H9 (cell line): ENCODE data around the gene SERPINB10. TPM values are rescaled to one million over a fixed set of nuclear protein-coding genes. Genes with fewer than 3 reads are reported as not detected.

ENCODE experiments used
- DNase-seq: peaks from one replicate; pipeline ENCODE4 v3.0.0-alpha.2; 2017
- H2AFZ ChIP-seq: one replicate; pipeline ENCODE4 v1.6.1; 2013; ENCODE audit warnings: mild to moderate bottlenecking, low read length, control low read depth, moderate library complexity
- H2AK5ac ChIP-seq: 2 replicates; pipeline ENCODE4 v1.6.1; 2013; ENCODE audit warnings: low read length, control low read depth, mixed read lengths; ENCODE audit not compliant: insufficient read length
- H2BK120ac ChIP-seq: one replicate; pipeline ENCODE4 v1.6.1; 2013; ENCODE audit warnings: low read depth, mild to moderate bottlenecking, low read length, control low read depth, inconsistent platforms; ENCODE audit not compliant: poor library complexity, severe bottlenecking
- H2BK12ac ChIP-seq: 2 replicates; pipeline ENCODE4 v1.6.1; 2013; ENCODE audit warnings: low read length, control low read depth, mixed read lengths, low read depth; ENCODE audit not compliant: insufficient read length
- H2BK15ac ChIP-seq: 2 replicates; pipeline ENCODE4 v1.6.1; 2013; ENCODE audit warnings: low read depth, low read length, control low read depth
- H2BK20ac ChIP-seq: one replicate; pipeline ENCODE4 v1.6.1; 2013; ENCODE audit warnings: low read depth, mild to moderate bottlenecking, low read length, control low read depth, inconsistent platforms; ENCODE audit not compliant: poor library complexity, severe bottlenecking
- H2BK5ac ChIP-seq: 2 replicates; pipeline ENCODE4 v1.6.1; 2013; ENCODE audit warnings: low read length, control low read depth, mixed read lengths; ENCODE audit not compliant: insufficient read length
- H3K14ac ChIP-seq: 2 replicates; pipeline ENCODE4 v1.6.1; 2013; ENCODE audit warnings: low read length, control low read depth; ENCODE audit not compliant: insufficient read depth
- H3K18ac ChIP-seq: 2 replicates; pipeline ENCODE4 v1.6.1; 2013; ENCODE audit warnings: low read depth, mild to moderate bottlenecking, mixed read lengths, low read length, control low read depth; ENCODE audit not compliant: insufficient read length
- H3K23ac ChIP-seq: 2 replicates; pipeline ENCODE4 v1.6.1; 2013; ENCODE audit warnings: low read length, control low read depth, mixed read lengths, low read depth; ENCODE audit not compliant: insufficient read length
- H3K23me2 ChIP-seq: 2 replicates; pipeline ENCODE4 v1.6.1; 2013; ENCODE audit warnings: low read depth, mild to moderate bottlenecking, mixed read lengths, low read length, control low read depth; ENCODE audit not compliant: insufficient read length, poor library complexity, severe bottlenecking
- H3K27ac ChIP-seq: 2 replicates; pipeline ENCODE4 v1.5.1; 2013; ENCODE audit warnings: low read length, control low read depth, mixed read lengths, low read depth; ENCODE audit not compliant: insufficient read length
- H3K27me3 ChIP-seq: 2 replicates; pipeline ENCODE4 v1.6.1; 2013; ENCODE audit warnings: low read length, control low read depth, inconsistent platforms; ENCODE audit not compliant: insufficient read depth
- H3K4ac ChIP-seq: 2 replicates; pipeline ENCODE4 v1.6.1; 2013; ENCODE audit warnings: low read depth, mild to moderate bottlenecking, control low read depth, inconsistent platforms, low read length, moderate library complexity
- H3K4me1 ChIP-seq: 2 replicates; pipeline ENCODE4 v1.6.1; 2013; ENCODE audit warnings: low read length, control low read depth, inconsistent platforms; ENCODE audit not compliant: insufficient read depth
- H3K4me2 ChIP-seq: 2 replicates; pipeline ENCODE4 v1.6.1; 2013; ENCODE audit warnings: low read length, control low read depth, mixed read lengths; ENCODE audit not compliant: insufficient read length, insufficient read depth
- H3K56ac ChIP-seq: 2 replicates; pipeline ENCODE4 v1.6.1; 2013; ENCODE audit warnings: low read depth, mild to moderate bottlenecking, mixed read lengths, low read length, control low read depth; ENCODE audit not compliant: insufficient read length
- H3K79me1 ChIP-seq: 2 replicates; pipeline ENCODE4 v1.6.1; 2013; ENCODE audit warnings: low read depth, mild to moderate bottlenecking, moderate library complexity, low read length, control low read depth, inconsistent platforms; ENCODE audit not compliant: insufficient read depth, poor library complexity, severe bottlenecking
- H3K79me2 ChIP-seq: 2 replicates; pipeline ENCODE4 v1.6.1; 2013; ENCODE audit warnings: low read length, control low read depth, inconsistent platforms; ENCODE audit not compliant: insufficient read depth
- H3K9ac ChIP-seq: 2 replicates; pipeline ENCODE4 v1.6.1; 2013; ENCODE audit warnings: low read length, control low read depth, mixed read lengths; ENCODE audit not compliant: insufficient read length; ENCODE audit errors: extremely low read depth
- H3K9me3 ChIP-seq: one replicate; pipeline ENCODE4 v1.6.1; 2013; ENCODE audit warnings: low read depth, low read length, inconsistent platforms; ENCODE audit not compliant: control insufficient read depth
- H3T11ph ChIP-seq: one replicate; pipeline ENCODE4 v1.6.1; 2013; ENCODE audit warnings: mild to moderate bottlenecking, low read length, control low read depth, inconsistent platforms
- H4K20me1 ChIP-seq: one replicate; pipeline ENCODE4 v1.6.1; 2013; ENCODE audit not compliant: control insufficient read depth, insufficient read length, insufficient read depth
- H4K5ac ChIP-seq: 2 replicates; pipeline ENCODE4 v1.6.1; 2013; ENCODE audit warnings: low read depth, mild to moderate bottlenecking, mixed read lengths, low read length, control low read depth; ENCODE audit not compliant: insufficient read length
- H4K8ac ChIP-seq: replicated peaks from 2 replicates; pipeline ENCODE4 v1.6.1; 2013; ENCODE audit warnings: low read length, control low read depth, mixed read lengths, low read depth; ENCODE audit not compliant: insufficient read length
- H4K91ac ChIP-seq: 2 replicates; pipeline ENCODE4 v1.6.1; 2013; ENCODE audit warnings: low read depth, mild to moderate bottlenecking, moderate library complexity, mixed read lengths, low read length, control low read depth; ENCODE audit not compliant: insufficient read length
- H3K27ac Mint-ChIP-seq, 3 experiments: 2 replicates in 2 of 3; 3 replicates in 1 of 3; pipeline ENCODE4 v1.8.0; 2020 to 2021; ENCODE audit warnings: mixed read lengths in 3 of 3, mild to moderate bottlenecking in 1 of 3, moderate library complexity in 1 of 3
- H3K27me3 Mint-ChIP-seq: 2 replicates; pipeline ENCODE4 v1.8.0; 2021; ENCODE audit warnings: low read depth, mild to moderate bottlenecking, moderate library complexity, mixed read lengths
- H3K36me3 Mint-ChIP-seq, 3 experiments: 2 replicates in 2 of 3; 3 replicates in 1 of 3; pipeline ENCODE4 v1.8.0; 2020 to 2021; ENCODE audit warnings: low read depth in 3 of 3, mixed read lengths in 3 of 3; ENCODE audit not compliant: insufficient read depth in 1 of 3
- H3K4me1 Mint-ChIP-seq, 2 experiments: 2 replicates each; pipeline ENCODE4 v1.8.0; 2020; ENCODE audit warnings: mixed read lengths in 2 of 2
- H3K4me3 Mint-ChIP-seq, 2 experiments: 2 replicates in 1 of 2; 3 replicates in 1 of 2; pipeline ENCODE4 v1.8.0; 2020 to 2021; ENCODE audit warnings: mild to moderate bottlenecking in 2 of 2, mixed read lengths in 2 of 2, moderate library complexity in 1 of 2
- H3K9me3 Mint-ChIP-seq, 2 experiments: 2 replicates in 1 of 2; 3 replicates in 1 of 2; pipeline ENCODE4 v1.8.0; 2020; ENCODE audit warnings: mild to moderate bottlenecking in 2 of 2, mixed read lengths in 2 of 2, moderate library complexity in 1 of 2
- WGBS: extraction: QIAGEN DNeasy Blood & Tissue Kit; methylation state at CpG from one replicate; pipeline ENCODE4 v1.1.7; 2013; ENCODE audit warnings: missing lambda C conversion rate, low lambda C conversion rate, mixed read lengths; ENCODE audit not compliant: insufficient read length; ENCODE audit errors: extremely low coverage; 5-methylcytosine and 5-hydroxymethylcytosine counted together
- total RNA-seq: library from RNA; stranded (reverse); gene quantifications from 2 replicates; pipeline ENCODE4 v1.2.1, GENCODE V29; 2021
- TF ChIP-seq, protein P1 (sequence below): fragments of 200-600 bp; sonication (generic); conservative IDR thresholded peaks from 3 replicates; pipeline ENCODE4 v1.8.0; 2021; ENCODE audit warnings: antibody characterized with exemption, mild to moderate bottlenecking

Gene SERPINB10
- total RNA-seq, 1 experiment from 2014 or later = not detected

DNA sequence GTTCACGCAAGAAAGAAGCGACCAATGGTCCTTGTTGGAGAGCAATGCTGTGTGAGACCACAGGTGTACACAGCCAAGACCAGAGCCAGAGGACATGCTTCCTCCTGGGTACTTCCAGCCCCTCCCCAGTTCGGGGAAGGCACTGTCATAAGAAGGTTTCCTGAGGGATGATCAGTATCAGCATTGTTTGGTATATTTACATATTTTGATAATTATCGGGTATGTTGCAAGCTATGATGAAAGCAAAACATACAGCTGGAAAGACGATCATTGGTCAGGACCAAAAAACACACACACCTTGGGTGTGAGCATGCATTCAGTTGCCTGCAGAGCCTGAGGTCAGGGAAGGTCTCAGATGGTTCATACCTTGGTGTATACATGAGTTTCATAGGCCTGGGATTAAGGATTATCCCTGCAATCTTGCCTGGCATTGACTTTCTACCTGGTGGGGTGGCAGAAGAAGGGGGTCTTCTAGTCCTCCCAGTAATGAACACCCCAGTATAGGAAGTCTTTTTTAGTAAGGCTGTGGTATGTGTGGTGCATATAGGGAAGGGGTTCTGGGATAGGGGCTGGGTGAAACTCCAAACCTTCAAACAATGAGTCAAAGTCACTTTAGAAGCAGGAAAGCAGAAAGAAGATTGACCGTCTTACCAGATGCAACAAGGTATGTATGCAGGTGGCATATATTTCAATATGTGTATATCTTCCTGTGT lies 17.4 kb upstream of the SERPINB10 start:
- H3K27me3 Mint-ChIP-seq = no peaks in the 10 kb centered on the region
- H3K79me2 ChIP-seq = no peaks in the 10 kb centered on the region
- TF ChIP-seq, protein P1, sequence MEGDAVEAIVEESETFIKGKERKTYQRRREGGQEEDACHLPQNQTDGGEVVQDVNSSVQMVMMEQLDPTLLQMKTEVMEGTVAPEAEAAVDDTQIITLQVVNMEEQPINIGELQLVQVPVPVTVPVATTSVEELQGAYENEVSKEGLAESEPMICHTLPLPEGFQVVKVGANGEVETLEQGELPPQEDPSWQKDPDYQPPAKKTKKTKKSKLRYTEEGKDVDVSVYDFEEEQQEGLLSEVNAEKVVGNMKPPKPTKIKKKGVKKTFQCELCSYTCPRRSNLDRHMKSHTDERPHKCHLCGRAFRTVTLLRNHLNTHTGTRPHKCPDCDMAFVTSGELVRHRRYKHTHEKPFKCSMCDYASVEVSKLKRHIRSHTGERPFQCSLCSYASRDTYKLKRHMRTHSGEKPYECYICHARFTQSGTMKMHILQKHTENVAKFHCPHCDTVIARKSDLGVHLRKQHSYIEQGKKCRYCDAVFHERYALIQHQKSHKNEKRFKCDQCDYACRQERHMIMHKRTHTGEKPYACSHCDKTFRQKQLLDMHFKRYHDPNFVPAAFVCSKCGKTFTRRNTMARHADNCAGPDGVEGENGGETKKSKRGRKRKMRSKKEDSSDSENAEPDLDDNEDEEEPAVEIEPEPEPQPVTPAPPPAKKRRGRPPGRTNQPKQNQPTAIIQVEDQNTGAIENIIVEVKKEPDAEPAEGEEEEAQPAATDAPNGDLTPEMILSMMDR = no peak
- no peaks in the 10 kb centered on the region for H3K9me3 ChIP-seq
- no peaks in the 10 kb centered on the region for H3K27me3 ChIP-seq
- H3K23ac ChIP-seq = no peak overlapping the region
- no peak overlapping the region for H3K27ac ChIP-seq
- no peak overlapping the region for H3K4ac ChIP-seq
- no peak overlapping the region for H3K4me2 ChIP-seq
- no peak overlapping the region for H4K91ac ChIP-seq
- DNase-seq = no peak
- H3K4me1 ChIP-seq = no peaks in the 10 kb centered on the region
- WGBS = no CpG with 5 or more reads among the region's 6 CpGs
- no peaks in the 10 kb centered on the region for H4K20me1 ChIP-seq
- no peaks in the 10 kb centered on the region for H3K4me1 Mint-ChIP-seq
- no peaks in the 10 kb centered on the region for H3K79me1 ChIP-seq
- no peaks in the 10 kb centered on the region for H3K23me2 ChIP-seq
- no peak overlapping the region for H3K56ac ChIP-seq
- H3K27ac Mint-ChIP-seq = no peak overlapping the region
- no peak overlapping the region for H2BK120ac ChIP-seq
- no peak overlapping the region for H2BK5ac ChIP-seq
- no peaks in the 10 kb centered on the region for H3K9me3 Mint-ChIP-seq
- H3K9ac ChIP-seq = no peak overlapping the region
- H4K8ac ChIP-seq = no peak overlapping the region
- H2BK12ac ChIP-seq = no peak overlapping the region
- H2AFZ ChIP-seq = no peak overlapping the region
- H4K5ac ChIP-seq = no peak overlapping the region
- no peak overlapping the region for H3T11ph ChIP-seq
- no peaks in the 10 kb centered on the region for H3K36me3 Mint-ChIP-seq
- no peak overlapping the region for H2AK5ac ChIP-seq
- no peak overlapping the region for H3K14ac ChIP-seq
- H3K4me3 Mint-ChIP-seq = no peak overlapping the region
- H2BK15ac ChIP-seq = no peak overlapping the region
- no peak overlapping the region for H2BK20ac ChIP-seq
- no peak overlapping the region for H3K18ac ChIP-seq
